H1 (cell line): ENCODE data around the gene SCN8A. TPM values are rescaled to one million over a fixed set of nuclear protein-coding genes. Genes with fewer than 3 reads are reported as not detected.

Source experiments
- CTCF ChIA-PET: fragments of 300-600 bp; sonication (Branson Sonifier 250); formaldehyde crosslinking; loops from one replicate; lab custom pipeline; 2021; ENCODE audit not compliant: partially characterized antibody; lab: Charles Lee
- POLR2A ChIA-PET: fragments of 300-600 bp; sonication (Branson Sonifier 250); formaldehyde crosslinking; loops from one replicate; lab custom pipeline; 2021; ENCODE audit warnings: inconsistent platforms; ENCODE audit not compliant: partially characterized antibody; lab: Charles Lee
- DNase-seq, 2 experiments: peaks; one replicate each; pipeline versions ENCODE4 v3.0.0 to v3.0.0-alpha.2; 2010 to 2022; ENCODE audit warnings: low spot score in 2 of 2, low read depth in 1 of 2, mixed read lengths in 1 of 2
- FAIRE-seq: peaks from 2 replicates; lab custom pipeline; 2011; peaks lifted over from hg19 to GRCh38; lab: Jason Lieb, UNC
- H2AFZ ChIP-seq: 2 replicates; pipeline ENCODE4 v1.8.1; 2012; ENCODE audit warnings: low read length, inconsistent platforms
- H2AK5ac ChIP-seq: 2 replicates; pipeline ENCODE4 v1.6.1; 2013; ENCODE audit warnings: low read depth, low read length
- H2BK120ac ChIP-seq: replicated peaks from 2 replicates; pipeline ENCODE3; 2013; ENCODE audit warnings: low read depth, low read length, inconsistent platforms
- H2BK12ac ChIP-seq: 2 replicates; pipeline ENCODE4 v1.6.1; 2013; ENCODE audit warnings: low read depth, low read length
- H2BK15ac ChIP-seq: 2 replicates; pipeline ENCODE4 v1.6.1; 2013; ENCODE audit warnings: low read length
- H2BK20ac ChIP-seq: 2 replicates; pipeline ENCODE4 v1.6.1; 2013; ENCODE audit warnings: low read length
- H2BK5ac ChIP-seq: 2 replicates; pipeline ENCODE4 v1.6.1; 2013; ENCODE audit warnings: low read depth, low read length
- H3K14ac ChIP-seq: 2 replicates; pipeline ENCODE4 v1.6.1; 2013; ENCODE audit warnings: inconsistent platforms; ENCODE audit not compliant: insufficient read length
- H3K18ac ChIP-seq: 2 replicates; pipeline ENCODE4 v1.6.1; 2013; ENCODE audit warnings: low read length; ENCODE audit errors: extremely low read depth
- H3K23ac ChIP-seq: 2 replicates; pipeline ENCODE4 v1.6.1; 2013; ENCODE audit warnings: inconsistent platforms; ENCODE audit not compliant: insufficient read length
- H3K23me2 ChIP-seq: 2 replicates; pipeline ENCODE4 v1.6.1; 2013; ENCODE audit warnings: low read depth, low read length
- H3K27ac ChIP-seq: 2 replicates; pipeline ENCODE4 v1.6.1; 2011; ENCODE audit warnings: low read depth, low read length, inconsistent platforms
- H3K27me3 ChIP-seq, 4 experiments: replicated peaks in 1 of 4; 1 replicate in 1 of 4; 2 replicates in 3 of 4; pipeline versions ENCODE4 v1.6.1 to v1.8.1; 2011 to 2013; ENCODE audit warnings: low read length in 3 of 4, mild to moderate bottlenecking in 3 of 4, inconsistent platforms in 2 of 4, mixed read lengths in 2 of 4, moderate library complexity in 1 of 4; ENCODE audit not compliant: control insufficient read depth in 3 of 4, insufficient read depth in 3 of 4; ENCODE audit errors: extremely low read depth in 1 of 4
- H3K36me3 ChIP-seq, 4 experiments: 2 replicates each; pipeline versions ENCODE4 v1.6.1 to v1.8.1; 2011 to 2013; ENCODE audit warnings: mild to moderate bottlenecking in 4 of 4, low read length in 3 of 4, moderate library complexity in 2 of 4, control low read depth in 1 of 4, inconsistent platforms in 1 of 4; ENCODE audit not compliant: insufficient read depth in 4 of 4, control insufficient read depth in 2 of 4
- H3K4ac ChIP-seq: replicated peaks from 2 replicates; pipeline ENCODE3; 2013; ENCODE audit warnings: low read length, low read depth, mixed read lengths, inconsistent platforms; ENCODE audit not compliant: insufficient read length
- H3K4me1 ChIP-seq, 4 experiments: replicated peaks in 1 of 4; 1 replicate in 1 of 4; 2 replicates in 3 of 4; pipeline versions ENCODE4 v1.6.1 to v1.8.1; 2011 to 2013; ENCODE audit warnings: low read length in 3 of 4, inconsistent platforms in 2 of 4, mixed read lengths in 1 of 4; ENCODE audit not compliant: insufficient read depth in 4 of 4, control insufficient read depth in 3 of 4
- H3K4me2 ChIP-seq, 2 experiments: 2 replicates each; pipeline versions ENCODE4 v1.6.1 to v1.8.1; 2011 to 2013; ENCODE audit warnings: low read depth in 2 of 2, low read length in 2 of 2, control low read depth in 1 of 2, inconsistent platforms in 1 of 2, mild to moderate bottlenecking in 1 of 2; ENCODE audit not compliant: insufficient read depth in 1 of 2
- H3K4me3 ChIP-seq, 4 experiments: fragments of 200-600, 300-600 bp in 1 of 4; sonication (generic), shearing (Covaris generic), sonication (Bioruptor Twin) in 1 of 4; 2 replicates each; pipeline versions ENCODE4 v1.5.1 to v1.8.1; 2011 to 2016; ENCODE audit warnings: low read length in 4 of 4, low read depth in 3 of 4, control low read depth in 2 of 4, inconsistent platforms in 2 of 4, mild to moderate bottlenecking in 2 of 4, mixed read lengths in 1 of 4, moderate library complexity in 1 of 4; ENCODE audit not compliant: insufficient read depth in 2 of 4; ENCODE audit errors: extremely low read depth in 1 of 4
- H3K56ac ChIP-seq: replicated peaks from 2 replicates; pipeline ENCODE3; 2013; ENCODE audit warnings: low read depth, mild to moderate bottlenecking, mixed read lengths, low read length, inconsistent platforms; ENCODE audit not compliant: insufficient read length
- H3K79me1 ChIP-seq: 2 replicates; pipeline ENCODE4 v1.6.1; 2013; ENCODE audit warnings: low read depth, low read length, control low read depth
- H3K79me2 ChIP-seq, 2 experiments: 2 replicates each; pipeline versions ENCODE4 v1.6.1 to v1.8.1; 2012 to 2013; ENCODE audit warnings: low read length in 2 of 2, mild to moderate bottlenecking in 2 of 2, inconsistent platforms in 1 of 2; ENCODE audit not compliant: insufficient read depth in 2 of 2, control insufficient read depth in 1 of 2
- H3K9ac ChIP-seq, 4 experiments: replicated peaks in 1 of 4; 1 replicate in 1 of 4; 2 replicates in 3 of 4; pipeline versions ENCODE4 v1.6.1 to v1.8.1; 2011 to 2013; ENCODE audit warnings: low read depth in 3 of 4, low read length in 3 of 4, control low read depth in 2 of 4, mild to moderate bottlenecking in 2 of 4, moderate library complexity in 2 of 4, inconsistent platforms in 1 of 4; ENCODE audit errors: extremely low read depth in 1 of 4
- H3K9me3 ChIP-seq, 2 experiments: 2 replicates each; pipeline versions ENCODE4 v1.6.1 to v1.8.1; 2012 to 2013; ENCODE audit warnings: mild to moderate bottlenecking in 2 of 2, moderate library complexity in 2 of 2, control low read depth in 1 of 2, inconsistent platforms in 1 of 2, low read depth in 1 of 2, low read length in 1 of 2, mixed read lengths in 1 of 2; ENCODE audit not compliant: insufficient read depth in 2 of 2
- H4K20me1 ChIP-seq, 2 experiments: replicated peaks in 1 of 2; 2 replicates each; pipeline versions ENCODE3 to v1.8.1; 2011 to 2013; ENCODE audit warnings: inconsistent platforms in 2 of 2, low read length in 2 of 2, mild to moderate bottlenecking in 1 of 2; ENCODE audit not compliant: insufficient read depth in 2 of 2, control insufficient read depth in 1 of 2
- H4K5ac ChIP-seq: 2 replicates; pipeline ENCODE4 v1.6.1; 2013; ENCODE audit warnings: low read length, low read depth, mixed read lengths, inconsistent platforms; ENCODE audit not compliant: insufficient read length
- H4K8ac ChIP-seq: 2 replicates; pipeline ENCODE4 v1.8.0; 2013; ENCODE audit warnings: mild to moderate bottlenecking, moderate library complexity, low read length, inconsistent platforms; ENCODE audit not compliant: insufficient read depth; ENCODE audit errors: extremely low read depth
- H4K91ac ChIP-seq: replicated peaks from 2 replicates; pipeline ENCODE3; 2013; ENCODE audit warnings: low read length, mixed read lengths, inconsistent platforms; ENCODE audit not compliant: insufficient read length
- CREB1 ChIP-seq: IDR thresholded peaks from 2 replicates; pipeline ENCODE4 v1.6.1; 2012; ENCODE audit warnings: inconsistent platforms
- EP300 ChIP-seq, 2 experiments: IDR thresholded peaks; 1 replicate in 1 of 2; 2 replicates in 1 of 2; pipeline ENCODE4 v1.6.1; 2011 to 2012; ENCODE audit warnings: low read depth in 2 of 2, low read length in 2 of 2, mild to moderate bottlenecking in 2 of 2, borderline replicate concordance in 1 of 2, inconsistent platforms in 1 of 2, moderate library complexity in 1 of 2
- FOSL1 ChIP-seq: IDR thresholded peaks from 2 replicates; pipeline ENCODE4 v1.6.1; 2011; ENCODE audit warnings: mild to moderate bottlenecking, low read depth, low read length, moderate library complexity; ENCODE audit not compliant: insufficient read depth
- HDAC6 ChIP-seq: IDR thresholded peaks from one replicate; pipeline ENCODE4 v1.7.1; 2012; ENCODE audit warnings: low read depth, mild to moderate bottlenecking, inconsistent platforms, low read length, moderate library complexity
- POLR2AphosphoS5 ChIP-seq: IDR thresholded peaks from 2 replicates; pipeline ENCODE4 v1.6.1; 2011; ENCODE audit warnings: low read depth, low read length
- SAP30 ChIP-seq: fragments of 300-600 bp; sonication (generic); IDR thresholded peaks from 2 replicates; pipeline ENCODE4 v1.7.1; 2012; ENCODE audit warnings: low read length, moderate library complexity, mild to moderate bottlenecking, inconsistent platforms; ENCODE audit not compliant: insufficient read depth, insufficient replicate concordance
- SIN3A ChIP-seq, 2 experiments: IDR thresholded peaks in 1 of 2; conservative IDR thresholded peaks in 1 of 2; 2 replicates each; pipeline ENCODE4 v1.6.1; 2011 to 2012; ENCODE audit warnings: low read length in 2 of 2, improper control_type of control experiment in 1 of 2, low read depth in 1 of 2, mild to moderate bottlenecking in 1 of 2
- SP1 ChIP-seq: IDR thresholded peaks from 2 replicates; pipeline ENCODE4 v1.6.1; 2011; ENCODE audit warnings: low read depth, low read length
- SP4 ChIP-seq: IDR thresholded peaks from 2 replicates; pipeline ENCODE4 v1.6.1; 2012; ENCODE audit warnings: low read length, inconsistent platforms
- TCF12 ChIP-seq: IDR thresholded peaks from 2 replicates; pipeline ENCODE4 v1.6.1; 2011; ENCODE audit warnings: low read depth, mild to moderate bottlenecking, low read length
- WGBS, 2 experiments: shearing (Covaris generic) in 1 of 2; methylation state at CpG; one replicate each; pipeline versions ENCODE4 v1.1.6 to v1.1.7; 2013 to 2015; ENCODE audit warnings: low lambda C conversion rate in 2 of 2, mixed read lengths in 2 of 2, inconsistent platforms in 1 of 2, low coverage in 1 of 2, missing lambda C conversion rate in 1 of 2; ENCODE audit not compliant: insufficient replicate concordance in 2 of 2, insufficient coverage in 1 of 2, insufficient read length in 1 of 2; ENCODE audit errors: extremely low coverage in 1 of 2, missing lambda C conversion rate in 1 of 2; 5-methylcytosine and 5-hydroxymethylcytosine counted together
- polyA plus RNA-seq, 7 experiments: library from polyadenylated mRNA; depleted of rRNA in 3 of 7; stranded (reverse) in 5 of 7; unstranded in 2 of 7; fragments of >200 nt in 5 of 7; fragments of 200-250 nt in 2 of 7; gene quantifications; 1 replicate in 5 of 7; 2 replicates in 1 of 7; 4 replicates in 1 of 7; pipeline versions ENCODE4 v1.2.1 to v1.2.3, GENCODE V29; 2011 to 2013; ENCODE audit warnings: missing spikeins in 2 of 7, mixed read lengths in 2 of 7
- total RNA-seq: library from RNA; stranded (reverse); fragmentation: NEBNext Ultra II Directional; extraction: Animal tissue kit (Norgen Biotek cat#: 25700); gene quantifications from 2 replicates; pipeline ENCODE4 v1.2.1, GENCODE V29; 2021
- TF ChIP-seq, protein P1 (sequence below): IDR thresholded peaks from 2 replicates; pipeline ENCODE4 v1.6.1; 2012; ENCODE audit warnings: inconsistent platforms

Gene SCN8A
- total and polyA plus RNA-seq, 2 of the 8 experiments (the other 6 are each of a cell fraction or from before 2014, with no cell fraction given), result 6.3 to 10.7 TPM

DNA sequence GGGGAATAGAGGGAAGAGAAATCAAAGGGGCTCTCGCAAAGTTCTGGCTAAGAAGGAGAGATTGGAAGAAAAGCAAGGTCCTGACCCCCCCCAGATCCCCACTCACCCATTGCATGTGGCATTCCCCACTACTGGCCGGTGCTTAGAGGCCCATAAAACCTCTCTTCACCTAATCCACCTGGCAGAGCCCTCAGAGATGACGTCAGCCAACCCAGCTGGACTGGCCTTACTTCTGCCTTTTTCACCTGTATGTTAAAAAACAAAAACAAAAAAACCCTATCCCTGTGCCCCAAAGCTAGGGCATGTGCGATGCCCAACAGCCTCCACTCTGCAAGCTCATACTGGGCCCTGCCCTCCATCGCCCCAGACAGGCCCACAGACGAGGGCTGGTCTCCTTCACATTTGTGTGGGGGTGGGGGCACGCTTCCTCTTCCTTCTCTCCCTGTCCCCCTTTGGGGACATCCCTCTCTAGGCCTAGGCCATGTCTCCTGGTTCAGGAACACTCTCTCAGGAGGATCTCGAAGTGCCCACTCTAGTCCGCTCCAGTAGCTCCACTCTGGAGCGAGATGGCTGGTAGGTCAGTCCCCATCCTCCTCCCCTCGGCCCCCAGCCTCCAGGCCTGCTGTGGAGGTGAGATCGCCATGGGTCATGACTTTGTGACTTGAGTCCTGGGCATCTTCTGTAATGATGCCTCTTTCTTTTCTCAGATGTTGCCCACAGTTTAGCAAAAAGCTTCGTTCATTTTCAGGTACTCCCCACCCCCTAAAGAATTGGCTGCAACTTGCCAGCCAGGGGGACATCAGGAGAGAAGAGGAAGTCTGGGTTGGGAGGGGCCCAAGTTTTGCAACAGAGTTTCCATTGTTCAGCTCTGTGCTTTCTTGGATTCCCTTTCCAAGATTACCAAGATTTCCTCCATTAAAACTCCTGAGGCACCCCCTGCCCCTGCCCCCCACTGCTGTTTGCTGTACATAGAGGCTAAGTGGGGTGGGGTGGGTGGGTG is 220.5 kb downstream of the SCN8A start:
- POLR2A ChIA-PET, result interaction anchor here (0.9 to 2.4 kb wide), 4 partner anchors 9 to 55 kb away, joined by 3 to 10 read pairs (median 3); no protein-coding TSS in a partner anchor
- no peak overlapping the region for H3K14ac ChIP-seq
- TF ChIP-seq SAP30, result no peak
- TF ChIP-seq, protein P1, sequence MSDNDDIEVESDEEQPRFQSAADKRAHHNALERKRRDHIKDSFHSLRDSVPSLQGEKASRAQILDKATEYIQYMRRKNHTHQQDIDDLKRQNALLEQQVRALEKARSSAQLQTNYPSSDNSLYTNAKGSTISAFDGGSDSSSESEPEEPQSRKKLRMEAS, result no peak
- no peak for TF ChIP-seq SP4
- no peak for TF ChIP-seq FOSL1
- TF ChIP-seq POLR2AphosphoS5, result no peak
- TF ChIP-seq SIN3A (conservative IDR thresholded peaks at IDR 0.05 in 1 of 2, IDR thresholded peaks at IDR 0.05 in 1 of 2; ENCODE audit: low read depth in 1 of 2, low read length in 2 of 2), result no peak
- TF ChIP-seq TCF12, result no peak
- no peak for TF ChIP-seq EP300 (IDR thresholded peaks at IDR 0.05; ENCODE audit: borderline replicate concordance in 1 of 2, low read depth in 2 of 2, low read length in 2 of 2)
- no peak for TF ChIP-seq SP1
- TF ChIP-seq CREB1, result no peak
- TF ChIP-seq HDAC6, result no peak

More for the DNA sequence above, 220.5 kb downstream of the SCN8A start:
- Histone ChIP-seq H2BK15ac (no peak overlapping the region), H3K9me3 (no peaks in the 10 kb centered on the region), H4K8ac (no peak overlapping the region), H4K5ac (no peak overlapping the region), H2BK12ac (no peak overlapping the region), H3K4me3 (no peak overlapping the region), H4K91ac (no peak overlapping the region), H3K23me2 (peaks cover 4% of the 10 kb centered on the region; the same call in 1 of the 2 replicates), H3K56ac (no peak overlapping the region), H3K27me3 (peaks cover 0 to 33% (median 20%) of the 10 kb centered on the region in 4 experiments; a peak in 5 of 7 replicates), H2BK5ac (no peak overlapping the region), H3K79me2 (no peaks in the 10 kb centered on the region), H4K20me1 (peaks cover 0 to 3% of the 10 kb centered on the region in 2 experiments), H3K79me1 (no peaks in the 10 kb centered on the region), H3K4ac (no peak overlapping the region), H3K23ac (no peak overlapping the region), H2AK5ac (no peak overlapping the region), H2BK20ac (no peak overlapping the region), H3K36me3 (no peaks in the 10 kb centered on the region; a peak in 1 of 8 replicates), H2BK120ac (no peak overlapping the region), H3K18ac (no peak overlapping the region), H3K27ac (no peak overlapping the region), H3K4me2 (no peak overlapping the region), H3K4me1 (peaks cover 0 to 5% (median 2%) of the 10 kb centered on the region in 4 experiments; a peak in 3 of 7 replicates), H2AFZ (no peak overlapping the region), H3K9ac (no peak overlapping the region)
- CTCF ChIA-PET, result interaction anchor here (0.7 to 6.8 kb wide), 9 partner anchors 9 to 389 kb away, joined by 3 to 52 read pairs (median 3); no protein-coding TSS in a partner anchor
- FAIRE-seq (no peak), DNase-seq (no peak)
- 83% methylated on average over 13 of the region's 13 CpGs; no CpG with 5 or more reads in 1 of the 2 experiments for WGBS, 2 experiments
